GM21529 (cell line): ENCODE results near the gene PPP6C.
A peak's percentile ranks its signal among the peaks of the same experiment; 100 is the strongest.
"Not testable (repeated sequence)": the region's sequence is repeated elsewhere in the genome, so short reads cannot be mapped to it uniquely, and the experiment has no call there.

ENCODE experiments used
- ATAC-seq: cut with Tn5 transposase; IDR thresholded peaks from one replicate; pipeline ENCODE4 v1.9.1; 2021; ENCODE audit not compliant: unreplicated experiment

PPP6C gene

GRCh38 chr9:125189361-125190289 lies at the start of gene PPP6C:
TSS of gene PPP6C (minus strand) at chr9:125189803. CDS start at chr9:125189718, 85 bp downstream.
- peak; percentile 96 for ATAC-seq

- no peak for ATAC-seq
Measured at GRCh38 chr9:125238915-125239446, 49.4 kb upstream of the PPP6C start.

- ATAC-seq: no peak
Measured at GRCh38 chr9:125238127-125238914, 48.7 kb upstream of the PPP6C start.

GRCh38 chr9:125236520-125237159 lies 47.0 kb upstream of the PPP6C start:
- ATAC-seq: not testable (repeated sequence)

- no peak for ATAC-seq
Measured at GRCh38 chr9:125235804-125236519, 46.4 kb upstream of the PPP6C start.

- not testable (repeated sequence) for ATAC-seq
Measured at GRCh38 chr9:125234099-125234498, 44.5 kb upstream of the PPP6C start.

GRCh38 chr9:125233678-125234077 lies 44.1 kb upstream of the PPP6C start:
- no peak for ATAC-seq

GRCh38 chr9:125227761-125228160 lies 38.2 kb upstream of the PPP6C start:
- ATAC-seq: no peak

GRCh38 chr9:125224858-125225257 lies 35.3 kb upstream of the PPP6C start:
- not testable (repeated sequence) for ATAC-seq

GRCh38 chr9:125218621-125219020 lies 29.0 kb upstream of the PPP6C start:
- ATAC-seq: no peak

- ATAC-seq: no peak
Measured at GRCh38 chr9:125214186-125214585, 24.6 kb upstream of the PPP6C start.

- ATAC-seq: no peak
Measured at GRCh38 chr9:125204477-125204876, 14.9 kb upstream of the PPP6C start.

- ATAC-seq: no peak
Measured at GRCh38 chr9:125202846-125203618, 13.4 kb upstream of the PPP6C start.

- ATAC-seq: peak; percentile 96
Measured at GRCh38 chr9:125200216-125201047, 10.8 kb upstream of the PPP6C start, which contains the start of gene RABEPK. TSS of gene RABEPK (plus strand) at chr9:125200542. CDS start at chr9:125203014, 2,472 bp downstream.

GRCh38 chr9:125195591-125195990 lies 6.0 kb upstream of the PPP6C start:
- ATAC-seq: not testable (repeated sequence)

- not testable (repeated sequence) for ATAC-seq
Measured at GRCh38 chr9:125194466-125194865, 4.9 kb upstream of the PPP6C start.

GRCh38 chr9:125190361-125190801 lies 778 bp upstream of the PPP6C start:
- ATAC-seq: no peak

GRCh38 chr9:125189011-125189360 lies 617 bp downstream of the PPP6C start:
- ATAC-seq: no peak

GRCh38 chr9:125183561-125183960 lies 6.0 kb downstream of the PPP6C start:
- no peak for ATAC-seq
